ENCODE results near the gene C1GALT1C1.

C1GALT1C1 gene

GRCh38 chrX:120638619-120639018 is 8.8 kb upstream of the C1GALT1C1 start:
- Histone ChIP-seq H3K9ac (ENCODE audit: low read length) (no peak overlapping the region), H3K9me3 (ENCODE audit: low read length) (no peaks in the 10 kb centered on the region), H4K20me1 (ENCODE audit: insufficient read depth, low read length) (no peaks in the 10 kb centered on the region), H3K27me3 (ENCODE audit: insufficient read depth, low read length) (no peaks in the 10 kb centered on the region), H3K4me3 (ENCODE audit: low read depth, low read length, poor library complexity, severe bottlenecking) (no peak overlapping the region), H3K36me3 (ENCODE audit: insufficient read depth, low read length) (no peaks in the 10 kb centered on the region), H3K79me2 (ENCODE audit: insufficient read depth, low read length) (no peaks in the 10 kb centered on the region), H3K9me2 (ENCODE audit: low read depth, low read length) (no peaks in the 10 kb centered on the region), H3K4me2 (ENCODE audit: low read length) (no peak overlapping the region), H3K27ac (ENCODE audit: low read depth, low read length, poor library complexity, severe bottlenecking) (no peak overlapping the region), H3F3A (ENCODE audit: insufficient read depth, low read length) (no peaks in the 10 kb centered on the region), H2AFZ (ENCODE audit: low read length) (no peak overlapping the region), H3K4me1 (ENCODE audit: insufficient read depth, low read length, severe bottlenecking) (peaks cover 8% of the 10 kb centered on the region)
- TF ChIP-seq CTCF (IDR thresholded peaks at IDR 0.05; ENCODE audit: low read length) (no peak), EZH2 (IDR thresholded peaks at IDR 0.05; ENCODE audit: borderline replicate concordance, low read length) (no peak)

DNA sequence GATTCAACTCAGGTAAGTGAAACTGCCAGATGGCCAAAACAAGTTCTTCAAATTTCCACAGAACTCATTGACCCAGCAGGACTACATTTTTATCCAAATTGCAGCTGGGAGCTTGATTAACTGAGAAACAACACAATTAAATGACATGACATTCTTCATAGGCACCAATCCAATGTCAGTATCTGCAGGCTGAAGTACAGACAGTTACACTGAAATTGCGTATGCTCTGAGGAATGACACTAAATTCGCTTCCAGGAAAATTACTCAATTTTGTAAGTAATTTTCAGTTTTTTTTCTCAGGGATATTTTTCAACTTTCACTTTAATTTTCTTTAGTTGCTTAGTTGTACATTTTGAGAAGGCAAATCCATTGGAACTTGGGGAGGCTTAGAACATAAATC is 4.5 kb downstream of the C1GALT1C1 start:
- TF ChIP-seq CTCF (IDR thresholded peaks at IDR 0.05; ENCODE audit: low read length) (no peak), EZH2 (IDR thresholded peaks at IDR 0.05; ENCODE audit: borderline replicate concordance, low read length) (no peak)
- Histone ChIP-seq H3K9ac (ENCODE audit: low read length) (no peak overlapping the region), H3K4me2 (ENCODE audit: low read length) (no peak overlapping the region), H2AFZ (ENCODE audit: low read length) (no peak overlapping the region), H3K27ac (ENCODE audit: low read depth, low read length, poor library complexity, severe bottlenecking) (no peak overlapping the region), H3K27me3 (ENCODE audit: insufficient read depth, low read length) (no peaks in the 10 kb centered on the region), H4K20me1 (ENCODE audit: insufficient read depth, low read length) (no peaks in the 10 kb centered on the region), H3K9me3 (ENCODE audit: low read length) (no peaks in the 10 kb centered on the region), H3K4me3 (ENCODE audit: low read depth, low read length, poor library complexity, severe bottlenecking) (no peak overlapping the region), H3K36me3 (ENCODE audit: insufficient read depth, low read length) (peaks cover 22% of the 10 kb centered on the region), H3K4me1 (ENCODE audit: insufficient read depth, low read length, severe bottlenecking) (peaks cover 30% of the 10 kb centered on the region), H3K79me2 (ENCODE audit: insufficient read depth, low read length) (peaks cover 20% of the 10 kb centered on the region; the same call in 1 of the 2 replicates), H3F3A (ENCODE audit: insufficient read depth, low read length) (no peaks in the 10 kb centered on the region), H3K9me2 (ENCODE audit: low read depth, low read length) (no peaks in the 10 kb centered on the region)

DNA sequence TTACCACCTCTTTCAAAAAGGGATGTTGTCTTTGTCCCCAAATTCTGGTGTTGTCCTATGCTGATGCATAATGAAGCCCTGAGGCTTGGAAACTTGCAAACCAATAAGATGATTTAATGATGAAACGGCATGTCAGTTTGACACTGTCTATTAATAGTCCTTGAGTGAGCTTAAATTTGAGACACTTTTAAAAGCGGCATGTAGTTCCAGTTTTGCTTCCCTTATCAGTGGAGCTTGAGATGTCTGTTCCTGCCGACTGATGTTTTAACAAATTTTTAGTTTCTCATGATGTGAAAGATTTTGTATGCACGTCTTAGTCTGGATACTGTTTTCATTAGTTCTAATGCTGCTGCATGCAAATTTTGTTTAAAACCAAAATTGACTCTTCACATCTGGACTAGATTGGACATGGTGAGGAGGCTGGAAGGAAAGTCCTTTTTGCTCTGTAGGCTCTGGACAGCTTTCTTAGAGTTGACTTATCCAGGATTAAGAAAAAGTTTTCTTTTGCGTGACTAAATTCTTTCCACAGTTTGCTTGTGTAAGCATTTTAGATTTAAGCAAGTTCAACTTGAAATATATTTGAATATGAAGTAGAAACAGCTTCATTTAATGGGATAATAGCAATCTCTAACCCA is 11.7 kb downstream of the C1GALT1C1 start:
- Histone ChIP-seq H3K9ac (ENCODE audit: low read length) (no peak overlapping the region), H3F3A (ENCODE audit: insufficient read depth, low read length) (no peaks in the 10 kb centered on the region), H4K20me1 (ENCODE audit: insufficient read depth, low read length) (no peaks in the 10 kb centered on the region), H3K27ac (ENCODE audit: low read depth, low read length, poor library complexity, severe bottlenecking) (no peak overlapping the region), H3K36me3 (ENCODE audit: insufficient read depth, low read length) (peaks cover 28% of the 10 kb centered on the region), H3K9me2 (ENCODE audit: low read depth, low read length) (no peaks in the 10 kb centered on the region), H3K9me3 (ENCODE audit: low read length) (no peaks in the 10 kb centered on the region), H3K4me1 (ENCODE audit: insufficient read depth, low read length, severe bottlenecking) (peaks cover 10% of the 10 kb centered on the region), H3K27me3 (ENCODE audit: insufficient read depth, low read length) (no peaks in the 10 kb centered on the region), H3K4me3 (ENCODE audit: low read depth, low read length, poor library complexity, severe bottlenecking) (no peak overlapping the region), H3K79me2 (ENCODE audit: insufficient read depth, low read length) (no peaks in the 10 kb centered on the region), H2AFZ (ENCODE audit: low read length) (no peak overlapping the region), H3K4me2 (ENCODE audit: low read length) (no peak overlapping the region)
- no peak for TF ChIP-seq EZH2 (IDR thresholded peaks at IDR 0.05; ENCODE audit: borderline replicate concordance, low read length)
- no peak for TF ChIP-seq CTCF (IDR thresholded peaks at IDR 0.05; ENCODE audit: low read length)
